Measurements from ENCODE around the gene TM7SF3.

The TM7SF3 gene

DNA sequence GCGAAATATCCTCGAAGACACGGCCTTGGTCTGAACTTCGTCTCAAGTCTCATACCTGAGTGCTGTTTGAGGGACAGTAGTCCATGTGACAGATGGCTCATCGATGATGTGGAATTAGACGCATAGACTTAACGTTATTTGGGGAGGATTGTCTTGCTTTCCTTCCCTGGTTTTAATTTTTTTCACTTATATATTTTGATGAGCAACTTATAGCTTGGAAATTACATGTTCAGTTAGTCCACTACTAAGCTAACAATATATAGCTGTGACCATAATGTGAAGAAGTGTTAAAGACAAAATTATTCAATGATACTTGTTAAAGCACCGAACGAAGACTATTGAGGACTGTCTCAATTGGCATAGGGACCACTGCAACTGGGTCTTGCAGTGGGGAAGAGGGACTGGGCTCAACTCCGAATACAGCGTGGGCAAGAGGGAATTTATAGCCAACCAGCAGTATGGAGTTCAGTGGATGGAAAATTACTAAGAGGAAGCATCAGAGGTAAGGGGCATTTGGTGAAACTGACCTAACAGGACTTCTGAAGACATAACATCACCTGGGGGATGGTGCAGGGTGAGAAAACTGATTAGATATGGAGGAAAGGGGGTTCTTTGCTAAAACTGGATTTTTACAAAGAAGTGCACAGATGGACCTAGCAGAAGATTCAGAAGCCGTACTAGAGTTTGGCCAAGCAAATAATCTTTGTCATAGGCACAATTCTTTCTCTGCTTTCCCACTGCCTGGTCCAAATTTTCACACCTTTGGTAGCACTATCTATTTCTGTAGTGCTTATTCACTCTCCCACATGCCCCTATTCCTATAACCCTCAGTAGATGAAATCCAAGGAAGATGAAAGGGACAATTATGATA lies 910 bp upstream of the TM7SF3 start:
- Histone ChIP-seq H3K36me3 (ENCODE audit: insufficient read depth, insufficient read length, low read length) (peaks cover 6% of the 10 kb centered on the region), H3K4me3 (ENCODE audit: insufficient read length, low read depth) (peak overlapping the region; percentile 82), H3K9me3 (ENCODE audit: insufficient read depth, low read length) (no peaks in the 10 kb centered on the region), H3K4me1 (ENCODE audit: insufficient read depth, insufficient read length) (peaks cover 2% of the 10 kb centered on the region), H3K9ac (ENCODE audit: insufficient read length, low read depth) (peak overlapping the region; percentile 23), H3K27me3 (ENCODE audit: insufficient read depth, insufficient read length) (no peaks in the 10 kb centered on the region)
- DNase-seq (ENCODE audit: low read depth, low spot score), result no peak
- no peak for TF ChIP-seq YY1 (IDR thresholded peaks at IDR 0.05; ENCODE audit: insufficient read depth, insufficient read length)
- TF ChIP-seq ZNF274 (IDR thresholded peaks at IDR 0.05; ENCODE audit: low read depth, low read length), result no peak
- TF ChIP-seq SUZ12 (IDR thresholded peaks at IDR 0.05; ENCODE audit: extremely low read depth, insufficient read depth, insufficient read length), result no peak

DNA sequence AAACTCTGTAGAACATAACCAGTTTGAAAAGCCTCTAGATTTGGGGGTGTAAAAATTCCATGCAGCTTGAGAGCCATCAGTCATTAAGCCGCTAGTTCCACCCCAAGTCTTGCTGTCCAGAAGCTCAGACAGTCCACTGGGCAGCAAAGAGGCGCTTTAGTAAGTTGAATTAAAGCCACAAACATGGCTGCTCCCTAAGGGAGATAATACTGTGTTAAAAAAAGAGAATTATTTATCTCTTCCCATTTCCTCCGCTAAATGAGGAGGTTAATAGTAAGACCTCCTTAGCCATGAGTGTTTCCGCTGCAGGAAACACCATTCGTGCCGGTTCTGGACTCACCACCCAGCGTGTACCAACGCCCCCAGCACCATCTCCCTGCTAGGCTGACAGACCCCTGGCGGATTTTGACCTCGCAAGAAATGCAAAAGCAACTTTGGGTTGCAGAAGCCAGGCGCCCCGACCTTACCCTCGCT lies 536 bp downstream of the TM7SF3 start:
- TF ChIP-seq ZNF274 (IDR thresholded peaks at IDR 0.05; ENCODE audit: low read depth, low read length), result no peak
- no peak for TF ChIP-seq YY1 (IDR thresholded peaks at IDR 0.05; ENCODE audit: insufficient read depth, insufficient read length)
- no peak for TF ChIP-seq SUZ12 (IDR thresholded peaks at IDR 0.05; ENCODE audit: extremely low read depth, insufficient read depth, insufficient read length)
- peaks cover 6% of the 10 kb centered on the region for H3K36me3 ChIP-seq (ENCODE audit: insufficient read depth, insufficient read length, low read length)
- peak overlapping the region; percentile 66 for H3K9ac ChIP-seq (ENCODE audit: insufficient read length, low read depth)
- H3K4me1 ChIP-seq (ENCODE audit: insufficient read depth, insufficient read length), result peaks cover 2% of the 10 kb centered on the region
- no peaks in the 10 kb centered on the region for H3K9me3 ChIP-seq (ENCODE audit: insufficient read depth, low read length)
- H3K27me3 ChIP-seq (ENCODE audit: insufficient read depth, insufficient read length), result no peaks in the 10 kb centered on the region
- peak overlapping the region; percentile 82 for H3K4me3 ChIP-seq (ENCODE audit: insufficient read length, low read depth)
- no peak for DNase-seq (ENCODE audit: low read depth, low spot score)

DNA sequence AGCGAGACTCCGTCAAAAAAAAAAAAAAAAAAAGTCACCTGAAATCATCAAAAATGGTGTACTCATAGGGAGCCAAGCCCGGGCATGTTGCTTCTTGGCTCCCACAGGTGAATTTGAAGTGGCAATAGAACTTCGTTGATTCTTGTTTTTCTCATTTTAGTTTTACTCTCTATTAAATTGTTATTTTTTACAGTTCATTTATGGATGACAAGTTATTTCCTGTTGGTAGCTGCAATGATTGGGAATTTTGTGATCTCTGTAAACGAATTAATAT lies 1.3 kb downstream of the TM7SF3 start:
- no peak overlapping the region for H3K9ac ChIP-seq (ENCODE audit: insufficient read length, low read depth)
- H3K4me3 ChIP-seq (ENCODE audit: insufficient read length, low read depth), result peak overlapping the region; percentile 82
- H3K36me3 ChIP-seq (ENCODE audit: insufficient read depth, insufficient read length, low read length), result peaks cover 6% of the 10 kb centered on the region
- no peaks in the 10 kb centered on the region for H3K9me3 ChIP-seq (ENCODE audit: insufficient read depth, low read length)
- DNase-seq (ENCODE audit: low read depth, low spot score), result no peak
- TF ChIP-seq YY1 (IDR thresholded peaks at IDR 0.05; ENCODE audit: insufficient read depth, insufficient read length) (no peak), ZNF274 (IDR thresholded peaks at IDR 0.05; ENCODE audit: low read depth, low read length) (no peak), SUZ12 (IDR thresholded peaks at IDR 0.05; ENCODE audit: extremely low read depth, insufficient read depth, insufficient read length) (no peak)
- peaks cover under 1% of the 10 kb centered on the region for H3K4me1 ChIP-seq (ENCODE audit: insufficient read depth, insufficient read length)
- H3K27me3 ChIP-seq (ENCODE audit: insufficient read depth, insufficient read length), result no peaks in the 10 kb centered on the region

DNA sequence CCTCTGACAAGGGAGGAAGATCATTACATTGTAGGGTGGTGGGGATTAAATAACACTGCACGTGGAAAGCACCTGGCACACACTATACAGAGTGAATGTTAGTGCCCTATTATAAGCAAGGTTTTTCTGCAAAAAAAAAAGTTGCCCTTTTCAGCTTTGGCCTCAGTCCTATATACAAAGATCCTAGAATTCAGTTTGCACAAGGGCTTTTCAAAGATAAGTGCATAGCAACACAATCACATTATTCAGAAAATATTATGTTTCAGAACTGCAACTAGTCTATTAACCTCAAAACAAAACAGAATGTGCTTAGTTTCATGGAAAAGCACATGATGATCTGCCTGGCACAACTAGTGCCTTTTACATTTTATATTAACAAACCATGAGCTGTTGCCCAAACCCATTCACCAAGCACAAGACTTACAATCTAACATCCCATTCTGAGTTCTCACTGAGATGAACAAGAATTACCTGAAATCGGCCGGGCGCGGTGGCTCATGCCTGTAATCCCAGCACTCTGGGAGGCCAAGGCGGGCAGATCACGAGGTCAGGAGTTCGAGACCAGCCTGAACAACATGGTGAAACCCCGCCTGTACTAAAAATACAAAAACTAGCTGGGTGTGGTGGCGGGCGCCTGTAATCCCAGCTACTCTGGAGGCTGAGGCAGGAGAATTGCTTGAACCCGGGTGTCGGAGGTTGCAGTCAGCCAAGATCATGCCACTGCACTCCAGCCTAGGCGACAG lies 1.8 kb downstream of the TM7SF3 start:
- Histone ChIP-seq H3K36me3 (ENCODE audit: insufficient read depth, insufficient read length, low read length) (peaks cover 6% of the 10 kb centered on the region), H3K27me3 (ENCODE audit: insufficient read depth, insufficient read length) (no peaks in the 10 kb centered on the region), H3K4me3 (ENCODE audit: insufficient read length, low read depth) (no peak overlapping the region), H3K4me1 (ENCODE audit: insufficient read depth, insufficient read length) (no peaks in the 10 kb centered on the region), H3K9me3 (ENCODE audit: insufficient read depth, low read length) (no peaks in the 10 kb centered on the region), H3K9ac (ENCODE audit: insufficient read length, low read depth) (no peak overlapping the region)
- no peak for DNase-seq (ENCODE audit: low read depth, low spot score)
- TF ChIP-seq YY1 (IDR thresholded peaks at IDR 0.05; ENCODE audit: insufficient read depth, insufficient read length) (no peak), ZNF274 (IDR thresholded peaks at IDR 0.05; ENCODE audit: low read depth, low read length) (no peak), SUZ12 (IDR thresholded peaks at IDR 0.05; ENCODE audit: extremely low read depth, insufficient read depth, insufficient read length) (no peak)

DNA sequence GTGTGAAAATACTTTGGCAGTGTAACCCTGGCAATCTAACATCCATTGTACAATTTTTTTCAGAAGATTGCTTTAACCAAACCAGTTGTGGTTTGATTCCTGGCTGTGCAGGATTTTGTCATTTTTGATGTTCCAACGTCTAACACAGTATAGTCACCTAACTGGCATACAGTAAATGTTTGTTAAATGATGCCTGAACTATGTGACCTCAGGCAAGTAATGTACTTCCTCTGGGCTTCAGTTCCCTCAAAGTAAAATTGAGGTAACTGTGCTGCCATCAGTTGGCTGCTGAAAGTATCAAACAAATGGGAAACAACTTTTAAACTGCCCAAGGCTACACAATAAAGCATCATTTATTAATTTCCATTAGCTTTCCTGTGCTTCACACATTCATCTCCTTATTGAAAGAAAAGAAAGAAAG lies 4.3 kb downstream of the TM7SF3 start:
- no peaks in the 10 kb centered on the region for H3K27me3 ChIP-seq (ENCODE audit: insufficient read depth, insufficient read length)
- DNase-seq (ENCODE audit: low read depth, low spot score), result no peak
- peaks cover 6% of the 10 kb centered on the region for H3K36me3 ChIP-seq (ENCODE audit: insufficient read depth, insufficient read length, low read length)
- no peak overlapping the region for H3K9ac ChIP-seq (ENCODE audit: insufficient read length, low read depth)
- H3K9me3 ChIP-seq (ENCODE audit: insufficient read depth, low read length), result no peaks in the 10 kb centered on the region
- H3K4me1 ChIP-seq (ENCODE audit: insufficient read depth, insufficient read length), result no peaks in the 10 kb centered on the region
- TF ChIP-seq ZNF274 (IDR thresholded peaks at IDR 0.05; ENCODE audit: low read depth, low read length) (no peak), YY1 (IDR thresholded peaks at IDR 0.05; ENCODE audit: insufficient read depth, insufficient read length) (no peak), SUZ12 (IDR thresholded peaks at IDR 0.05; ENCODE audit: extremely low read depth, insufficient read depth, insufficient read length) (no peak)
- no peak overlapping the region for H3K4me3 ChIP-seq (ENCODE audit: insufficient read length, low read depth)

DNA sequence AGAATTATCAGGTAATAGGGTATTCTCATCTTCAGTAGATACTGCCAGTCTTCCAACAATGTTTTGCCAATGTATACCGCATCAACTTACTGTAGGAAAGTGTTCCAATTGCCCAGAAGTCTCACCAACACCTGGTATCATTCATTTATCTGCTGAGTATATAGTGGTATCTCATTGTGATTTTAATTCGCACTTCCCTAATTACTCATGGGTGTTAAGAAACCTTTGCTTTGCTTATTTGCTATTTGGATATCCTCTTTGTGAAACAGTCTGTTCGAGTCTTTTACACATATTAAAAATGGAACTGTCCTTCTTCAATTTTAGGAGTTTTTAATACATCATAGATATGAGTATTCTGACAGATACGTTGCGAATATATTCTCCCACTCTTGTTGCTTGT lies 6.1 kb downstream of the TM7SF3 start:
- Histone ChIP-seq H3K36me3 (ENCODE audit: insufficient read depth, insufficient read length, low read length) (peaks cover 6% of the 10 kb centered on the region), H3K9me3 (ENCODE audit: insufficient read depth, low read length) (no peaks in the 10 kb centered on the region), H3K4me3 (ENCODE audit: insufficient read length, low read depth) (no peak overlapping the region), H3K4me1 (ENCODE audit: insufficient read depth, insufficient read length) (no peaks in the 10 kb centered on the region), H3K27me3 (ENCODE audit: insufficient read depth, insufficient read length) (no peaks in the 10 kb centered on the region), H3K9ac (ENCODE audit: insufficient read length, low read depth) (no peak overlapping the region)
- no peak for TF ChIP-seq ZNF274 (IDR thresholded peaks at IDR 0.05; ENCODE audit: low read depth, low read length)
- TF ChIP-seq SUZ12 (IDR thresholded peaks at IDR 0.05; ENCODE audit: extremely low read depth, insufficient read depth, insufficient read length), result no peak
- TF ChIP-seq YY1 (IDR thresholded peaks at IDR 0.05; ENCODE audit: insufficient read depth, insufficient read length), result no peak
- DNase-seq (ENCODE audit: low read depth, low spot score), result no peak

All from NT2/D1 (cell line).